Colonic mucosa (tissue), 4 donors: ENCODE results near the gene AP3B1. TPM values are rescaled to one million over a fixed set of nuclear protein-coding genes. Genes with fewer than 3 reads are reported as not detected.

Source experiments
- DNase-seq: peaks from one replicate; pipeline ENCODE4 v3.0.0-alpha.2; 2020
- H3K27ac ChIP-seq: fragments of 200-600 bp; one replicate; pipeline ENCODE4 v1.8.0; 2021
- H3K27me3 ChIP-seq: fragments of 200-600 bp; one replicate; pipeline ENCODE4 v1.8.0; 2021
- H3K36me3 ChIP-seq: fragments of 200-600 bp; one replicate; pipeline ENCODE4 v1.8.0; 2021
- H3K4me1 ChIP-seq: fragments of 200-600 bp; one replicate; pipeline ENCODE4 v1.8.0; 2021; ENCODE audit warnings: mild to moderate bottlenecking
- H3K4me3 ChIP-seq: fragments of 200-600 bp; one replicate; pipeline ENCODE4 v1.8.0; 2021
- H3K9ac ChIP-seq, 2 donors: one replicate each; pipeline ENCODE4 v1.7.0; 2013; ENCODE audit warnings: control low read depth in 2 of 2, low read depth in 2 of 2, low read length in 2 of 2
- H3K9me3 ChIP-seq: fragments of 200-600 bp; one replicate; pipeline ENCODE4 v1.8.0; 2021
- CTCF ChIP-seq: fragments of 200-600 bp; IDR thresholded peaks from one replicate; pipeline ENCODE4 v1.8.0; 2022; ENCODE audit warnings: antibody characterized with exemption, mild to moderate bottlenecking
- intact Hi-C: fragments of 100-400 bp; cut with DNase I; formaldehyde crosslinking; loops from one replicate; pipeline ENCODE4 v1.14.1; 2022
- total RNA-seq, 2 donors: library from RNA; stranded (reverse); fragmentation: NEBNext Ultra II Directional in 1 of 2; extraction: Animal tissue kit (Norgen Biotek cat#: 25700) in 1 of 2; gene quantifications; one replicate each; pipeline ENCODE4 v1.2.1, GENCODE V29; 2021
- donor health status: healthy.
- donor health status: DM: no; HTN: no; CAD: no.
- donor health status: DM: no; HTN: no; CAD: no.

The AP3B1 gene
- total RNA-seq, 2 donors from 2014 or later = 53.3 to 62.6 TPM

- no peak for DNase-seq
- intact Hi-C loops = no loop called here
Observed at GRCh38 chr5:78300464-78301045, 6.1 kb upstream of the AP3B1 start.

GRCh38 chr5:78295035-78295961 is 800 bp upstream of the AP3B1 start:
- Histone ChIP-seq H3K27ac (peak overlapping the region; percentile 82), H3K36me3 (no peaks in the 10 kb centered on the region), H3K4me3 (peak overlapping the region; percentile 77), H3K27me3 (no peaks in the 10 kb centered on the region), H3K4me1 (peaks cover 3% of the 10 kb centered on the region), H3K9ac (peak overlapping the region; percentile 97), H3K9me3 (no peaks in the 10 kb centered on the region)
- intact Hi-C loops = loop anchor here (2.0 kb wide), 1 partner anchor 66 kb away; the partner anchor contains the start of gene SCAMP1
- peak; percentile 40 for TF ChIP-seq CTCF
- peak; percentile 69 for DNase-seq

More at GRCh38 chr5:78300464-78301045, 6.1 kb upstream of the AP3B1 start:
- H3K9ac ChIP-seq = no peak overlapping the region
- H3K4me1 ChIP-seq = peaks cover 3% of the 10 kb centered on the region
- no peak overlapping the region for H3K27ac ChIP-seq
- no peaks in the 10 kb centered on the region for H3K9me3 ChIP-seq
- no peaks in the 10 kb centered on the region for H3K36me3 ChIP-seq
- H3K27me3 ChIP-seq = no peaks in the 10 kb centered on the region
- no peak for TF ChIP-seq CTCF
- H3K4me3 ChIP-seq = no peak overlapping the region

GRCh38 chr5:78293851-78294247 is 649 bp downstream of the AP3B1 start:
- intact Hi-C loops = loop anchor here (2.0 kb wide), 1 partner anchor 67 kb away; the partner anchor contains the start of gene SCAMP1

GRCh38 chr5:78291687-78292086 is 2.8 kb downstream of the AP3B1 start:
- no peak overlapping the region for H3K9ac ChIP-seq
- TF ChIP-seq CTCF = no peak
- no peak overlapping the region for H3K27ac ChIP-seq
- peaks cover 3% of the 10 kb centered on the region for H3K4me1 ChIP-seq
- H3K36me3 ChIP-seq = no peaks in the 10 kb centered on the region
- H3K4me3 ChIP-seq = no peak overlapping the region
- intact Hi-C loops = no loop called here
- H3K27me3 ChIP-seq = no peaks in the 10 kb centered on the region
- no peaks in the 10 kb centered on the region for H3K9me3 ChIP-seq
- no peak for DNase-seq

More at GRCh38 chr5:78293851-78294247, 649 bp downstream of the AP3B1 start:
- peak overlapping the region; percentile 97 for H3K9ac ChIP-seq
- no peaks in the 10 kb centered on the region for H3K27me3 ChIP-seq
- no peaks in the 10 kb centered on the region for H3K9me3 ChIP-seq
- DNase-seq = no peak
- H3K4me1 ChIP-seq = peaks cover 3% of the 10 kb centered on the region
- H3K4me3 ChIP-seq = peak overlapping the region; percentile 77
- no peak for TF ChIP-seq CTCF
- H3K36me3 ChIP-seq = no peaks in the 10 kb centered on the region
- H3K27ac ChIP-seq = peak overlapping the region; percentile 82

GRCh38 chr5:78289911-78290310 is 4.6 kb downstream of the AP3B1 start:
- Histone ChIP-seq H3K27me3 (no peaks in the 10 kb centered on the region), H3K9ac (no peak overlapping the region), H3K36me3 (no peaks in the 10 kb centered on the region), H3K27ac (no peak overlapping the region), H3K4me1 (no peaks in the 10 kb centered on the region), H3K9me3 (no peaks in the 10 kb centered on the region), H3K4me3 (no peak overlapping the region)
- TF ChIP-seq CTCF = no peak
- DNase-seq = no peak
- intact Hi-C loops = no loop called here
